ENCODE measurements around the gene CD22.

DNA sequence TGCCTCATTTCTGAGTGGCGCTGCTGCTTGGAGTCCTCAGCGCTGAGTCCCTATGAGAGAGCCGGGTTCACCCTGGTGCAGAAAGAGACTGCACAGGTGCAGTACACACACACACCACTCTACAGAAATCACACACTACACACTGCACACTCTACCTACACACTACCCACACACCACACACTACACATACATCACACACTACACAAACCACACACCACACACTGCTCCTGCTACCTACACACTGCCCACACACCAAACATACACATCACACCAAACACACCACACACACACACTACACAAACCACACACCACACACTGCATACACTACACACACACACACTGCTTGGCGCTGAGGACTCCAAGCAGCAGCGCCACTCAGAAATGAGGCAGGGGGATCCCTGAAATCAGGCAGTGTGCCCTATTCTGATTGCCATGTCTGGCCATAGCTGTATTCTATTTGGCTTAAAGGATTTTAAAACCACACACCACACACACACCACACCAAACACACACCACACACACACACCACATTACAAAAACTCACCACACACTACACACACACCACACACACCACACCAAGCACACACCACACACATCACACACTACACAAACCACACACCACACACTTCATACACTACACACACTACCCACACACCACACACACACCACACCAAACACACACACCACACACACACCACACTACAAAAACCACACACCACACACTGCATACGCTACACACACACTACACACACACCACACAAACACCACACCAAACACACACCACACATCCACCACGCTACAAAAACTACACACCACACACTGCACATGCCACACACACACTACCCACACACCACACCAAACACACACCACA is 32.1 kb upstream of the CD22 start:
- TF ChIP-seq FOXK2 (IDR thresholded peaks at IDR 0.05) (no peak), ARNT (IDR thresholded peaks at IDR 0.05) (no peak), ZNF384 (IDR thresholded peaks at IDR 0.05) (no peak), NFRKB (IDR thresholded peaks at IDR 0.05) (no peak)

Measured in HEK293T (cell line).